Activated naive CD4-positive, alpha-beta T cell treated with anti-CD3 and anti-CD28 coated beads, Interleukin-2, amount 50 U/mL, for 24 hours (primary cell): ENCODE results near the gene RUVBL2.
A peak's percentile ranks its signal among the peaks of the same experiment; 100 is the strongest.

Source experiments
- H3K27ac Mint-ChIP-seq: one replicate; pipeline ENCODE4 v1.8.0; 2021; ENCODE audit warnings: mild to moderate bottlenecking, mixed read lengths
- H3K27me3 Mint-ChIP-seq: one replicate; pipeline ENCODE4 v1.8.0; 2021; ENCODE audit warnings: mixed read lengths
- H3K36me3 Mint-ChIP-seq: one replicate; pipeline ENCODE4 v1.8.0; 2021; ENCODE audit warnings: mixed read lengths
- H3K4me1 Mint-ChIP-seq: one replicate; pipeline ENCODE4 v1.8.0; 2021; ENCODE audit warnings: mixed read lengths
- H3K4me3 Mint-ChIP-seq: one replicate; pipeline ENCODE4 v1.8.0; 2021; ENCODE audit warnings: mild to moderate bottlenecking, mixed read lengths
- H3K9me3 Mint-ChIP-seq: one replicate; pipeline ENCODE4 v1.8.0; 2021; ENCODE audit warnings: mixed read lengths

Gene RUVBL2

DNA sequence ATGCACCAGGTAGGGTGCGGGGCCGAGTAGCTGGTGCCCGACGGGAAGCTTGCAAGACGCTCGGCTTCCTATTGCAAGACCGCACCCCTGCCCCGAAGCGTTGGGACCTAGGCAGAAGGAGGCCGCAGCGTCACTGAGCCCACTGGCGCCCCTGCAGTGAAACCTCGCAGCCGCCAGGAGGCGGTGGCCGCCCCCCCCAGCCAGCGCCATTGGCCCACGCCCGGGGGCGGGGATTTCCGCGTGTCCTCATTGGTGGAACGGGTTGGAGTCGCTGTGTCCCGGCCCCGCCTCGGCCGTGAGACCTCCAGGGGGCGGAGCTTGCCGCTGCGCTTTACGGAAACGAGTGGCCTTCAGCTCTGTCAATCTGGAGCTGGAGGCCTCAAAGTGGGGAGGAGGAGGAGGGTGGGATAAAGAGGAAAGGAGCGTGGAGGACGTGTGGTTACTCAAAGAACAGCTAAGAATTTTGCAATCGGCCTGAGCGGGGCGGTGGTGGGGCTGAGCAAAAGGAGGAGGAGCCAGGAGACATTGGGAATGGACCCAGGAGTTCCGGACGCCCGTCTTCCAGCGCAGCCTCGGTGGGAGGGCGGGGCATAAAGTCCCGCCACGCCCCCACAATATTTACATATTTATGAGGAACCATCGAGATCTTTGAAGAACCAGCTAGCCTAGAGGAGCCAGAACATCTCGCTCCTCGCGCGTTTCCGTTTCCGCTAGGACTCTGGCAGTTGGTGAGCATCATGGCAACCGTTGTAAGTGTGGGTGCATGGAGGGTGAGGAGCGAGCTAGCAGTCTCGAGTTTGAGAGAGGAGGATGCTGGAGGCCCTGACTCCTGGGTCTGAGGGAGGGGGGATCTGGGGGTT is at the start of gene RUVBL2, which contains the start of gene GYS1:
Gene RUVBL2 (plus strand): TSS at position 713 of the 860 bp plus-strand sequence. CDS start 25 bp downstream, at position 738.
Gene GYS1 (minus strand): TSS at position 135 of the 860 bp plus-strand sequence. CDS start 197 bp downstream, outside the sequence.
- Mint-ChIP-seq H3K27ac (peak within 1 kb of the TSS; percentile 98), H3K4me1 (peaks cover 50% of the 10 kb centered on the region), H3K27me3 (no peaks in the 10 kb centered on the region), H3K4me3 (peak within 1 kb of the TSS; percentile 98), H3K9me3 (no peaks in the 10 kb centered on the region), H3K36me3 (peaks cover 10% of the 10 kb centered on the region)

DNA sequence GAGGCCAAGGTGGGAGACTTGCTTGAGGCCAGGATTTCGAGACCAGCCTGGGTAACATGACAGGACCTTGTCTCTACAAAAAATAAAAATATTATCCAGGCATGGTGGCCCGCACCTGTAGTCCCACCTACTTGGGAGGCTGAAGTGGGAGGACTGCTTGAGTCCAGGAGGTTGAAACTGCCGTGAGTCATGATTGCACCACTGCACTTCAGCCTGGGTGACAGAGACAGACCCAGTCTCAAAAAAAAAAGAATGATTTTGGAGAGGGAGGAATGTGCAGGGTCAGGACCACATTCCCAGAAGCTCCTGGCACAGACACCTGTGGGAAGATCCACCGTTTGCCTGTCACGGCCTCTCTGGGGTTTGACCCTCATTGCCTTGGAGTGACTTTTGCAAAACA is 48.3 kb upstream of the RUVBL2 start:
- no peaks in the 10 kb centered on the region for H3K27me3 Mint-ChIP-seq
- no peaks in the 10 kb centered on the region for H3K9me3 Mint-ChIP-seq
- no peaks in the 10 kb centered on the region for H3K4me1 Mint-ChIP-seq
- no peak overlapping the region for H3K4me3 Mint-ChIP-seq
- H3K36me3 Mint-ChIP-seq, result peaks cover 2% of the 10 kb centered on the region
- no peak overlapping the region for H3K27ac Mint-ChIP-seq

DNA sequence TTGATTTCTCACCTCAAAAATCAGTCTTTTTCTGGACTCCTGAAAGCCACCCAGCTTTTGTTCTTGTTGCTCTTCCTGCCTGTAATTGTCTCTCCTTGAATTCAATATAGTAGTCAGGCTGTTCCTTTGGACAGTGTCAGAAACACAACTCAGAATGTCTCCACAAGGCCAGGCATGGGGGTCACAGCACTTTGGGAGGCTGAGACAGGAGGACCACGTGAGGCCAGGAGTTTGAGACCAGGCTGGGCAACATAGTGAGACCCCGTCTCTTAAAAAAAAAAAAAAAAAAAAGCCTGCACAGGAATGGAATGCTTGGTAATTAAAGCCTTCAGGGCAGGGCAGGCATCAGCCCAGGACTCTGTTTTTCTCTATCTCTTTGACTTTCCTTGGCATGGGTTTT is 47.9 kb upstream of the RUVBL2 start:
- Mint-ChIP-seq H3K27me3 (no peaks in the 10 kb centered on the region), H3K27ac (no peak overlapping the region), H3K9me3 (no peaks in the 10 kb centered on the region), H3K4me3 (no peak overlapping the region), H3K4me1 (no peaks in the 10 kb centered on the region), H3K36me3 (no peaks in the 10 kb centered on the region)

DNA sequence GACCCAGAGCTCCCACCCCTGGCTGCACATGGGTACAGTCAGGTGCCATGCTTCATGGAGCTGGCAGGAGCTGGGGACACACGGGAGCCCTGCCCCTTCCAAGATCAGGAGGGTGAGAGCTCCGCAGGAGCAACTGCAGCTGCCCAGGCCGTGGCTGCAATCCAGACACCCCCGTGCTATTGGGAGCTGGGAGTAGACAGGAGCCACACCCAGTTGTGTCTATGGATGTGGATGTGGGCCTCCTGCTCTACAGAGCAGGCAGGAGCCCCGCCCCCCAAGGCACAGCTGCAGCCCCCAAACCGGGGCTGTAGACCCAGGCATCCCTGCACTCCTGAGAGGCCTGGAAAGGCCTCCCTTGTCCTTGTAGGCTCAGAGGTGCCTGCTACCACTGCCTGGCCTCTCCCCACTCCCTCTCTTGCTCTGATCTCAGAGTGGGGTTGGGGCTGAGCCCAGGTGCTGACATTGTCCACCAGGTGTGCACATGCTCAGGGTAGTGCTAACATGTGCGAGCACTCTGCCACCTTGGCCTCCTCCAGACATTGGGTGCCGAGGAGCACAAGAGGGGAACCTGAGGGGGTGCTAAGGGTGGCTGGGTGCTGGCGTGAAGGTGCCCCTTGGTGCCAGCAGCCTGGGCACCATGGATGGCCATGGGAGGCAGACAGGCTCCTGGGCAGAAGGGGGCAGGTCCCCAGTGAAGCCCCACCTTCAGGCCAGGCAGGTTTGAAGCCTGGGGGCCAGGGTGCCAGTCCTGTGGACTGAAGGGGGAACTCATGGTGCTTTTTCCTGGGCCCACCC is 47.0 kb upstream of the RUVBL2 start:
- Mint-ChIP-seq H3K36me3 (no peaks in the 10 kb centered on the region), H3K4me3 (no peak overlapping the region), H3K27ac (no peak overlapping the region), H3K4me1 (no peaks in the 10 kb centered on the region), H3K27me3 (no peaks in the 10 kb centered on the region), H3K9me3 (no peaks in the 10 kb centered on the region)

DNA sequence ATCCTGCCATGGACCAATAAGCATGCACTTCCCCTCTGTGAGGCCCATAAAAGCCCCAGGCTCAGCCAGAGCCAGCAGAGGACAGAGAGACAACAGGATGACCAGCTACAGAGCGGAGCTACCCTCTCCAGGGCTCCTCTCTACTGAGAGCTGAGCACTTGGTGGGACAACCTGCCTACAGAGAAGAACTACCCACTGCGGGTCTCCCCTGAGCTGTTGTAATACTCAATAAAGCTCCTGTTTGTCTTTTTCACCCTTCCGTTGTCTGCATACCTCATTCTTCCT is 46.5 kb upstream of the RUVBL2 start:
- H3K27me3 Mint-ChIP-seq, result no peaks in the 10 kb centered on the region
- no peak overlapping the region for H3K27ac Mint-ChIP-seq
- no peaks in the 10 kb centered on the region for H3K36me3 Mint-ChIP-seq
- no peaks in the 10 kb centered on the region for H3K4me1 Mint-ChIP-seq
- H3K4me3 Mint-ChIP-seq, result no peak overlapping the region
- H3K9me3 Mint-ChIP-seq, result no peaks in the 10 kb centered on the region

DNA sequence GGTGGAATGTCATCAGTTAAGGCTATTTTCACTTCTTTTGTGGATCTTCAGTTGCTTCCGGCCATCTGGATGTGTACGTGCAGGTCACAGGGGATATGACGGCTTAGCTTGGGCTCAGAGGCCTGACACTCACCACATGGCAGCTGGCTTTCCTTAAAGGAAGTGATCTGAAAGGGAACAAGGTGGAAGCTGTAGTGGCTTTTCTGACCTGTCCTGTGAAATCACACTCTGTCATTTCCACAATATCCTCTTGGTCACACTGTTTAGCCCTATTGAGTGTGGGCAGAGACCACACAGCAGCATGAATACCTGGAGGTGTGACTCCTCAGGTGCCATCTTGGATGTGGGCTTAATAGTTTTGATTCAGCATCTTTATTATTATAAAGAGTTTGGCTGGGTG is 43.5 kb upstream of the RUVBL2 start:
- Mint-ChIP-seq H3K4me3 (no peak overlapping the region), H3K9me3 (no peaks in the 10 kb centered on the region), H3K36me3 (peaks cover 1% of the 10 kb centered on the region), H3K27me3 (no peaks in the 10 kb centered on the region), H3K27ac (no peak overlapping the region), H3K4me1 (peaks cover 5% of the 10 kb centered on the region)

DNA sequence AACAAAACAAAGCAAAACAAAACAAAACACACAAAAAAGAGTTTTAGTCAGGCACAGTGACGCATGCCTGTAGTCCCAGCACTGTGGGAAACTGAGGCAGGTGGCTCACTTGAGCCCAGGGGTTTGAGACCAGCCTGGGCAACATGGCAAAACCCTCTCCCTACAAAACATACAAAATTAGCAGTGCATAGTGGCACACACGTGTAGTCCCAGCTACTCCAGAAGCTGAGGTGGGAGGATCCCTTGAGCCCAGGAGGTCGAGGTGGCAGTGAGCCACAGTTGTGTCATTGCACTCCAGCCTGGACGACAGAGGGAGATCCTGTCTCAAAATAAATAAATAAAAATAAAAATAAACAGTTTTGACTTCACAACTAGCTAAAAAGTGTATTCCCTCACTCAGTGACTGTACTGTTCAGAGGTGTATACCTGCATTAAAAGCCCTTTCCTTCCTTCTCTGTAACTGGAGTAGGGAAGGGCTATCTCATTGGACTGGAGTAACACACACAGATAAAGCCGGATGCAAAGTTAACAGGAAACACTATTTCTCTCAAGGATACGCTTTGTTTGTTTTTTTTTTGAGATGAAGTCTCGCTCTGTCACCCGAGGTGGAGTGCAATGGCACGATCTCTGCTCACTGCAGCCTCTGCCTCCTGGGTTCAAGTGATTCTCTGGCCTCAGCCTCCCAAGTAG is 42.7 kb upstream of the RUVBL2 start:
- Mint-ChIP-seq H3K4me1 (peaks cover 12% of the 10 kb centered on the region), H3K27me3 (no peaks in the 10 kb centered on the region), H3K4me3 (no peak overlapping the region), H3K27ac (no peak overlapping the region), H3K36me3 (peaks cover 1% of the 10 kb centered on the region), H3K9me3 (no peaks in the 10 kb centered on the region)

DNA sequence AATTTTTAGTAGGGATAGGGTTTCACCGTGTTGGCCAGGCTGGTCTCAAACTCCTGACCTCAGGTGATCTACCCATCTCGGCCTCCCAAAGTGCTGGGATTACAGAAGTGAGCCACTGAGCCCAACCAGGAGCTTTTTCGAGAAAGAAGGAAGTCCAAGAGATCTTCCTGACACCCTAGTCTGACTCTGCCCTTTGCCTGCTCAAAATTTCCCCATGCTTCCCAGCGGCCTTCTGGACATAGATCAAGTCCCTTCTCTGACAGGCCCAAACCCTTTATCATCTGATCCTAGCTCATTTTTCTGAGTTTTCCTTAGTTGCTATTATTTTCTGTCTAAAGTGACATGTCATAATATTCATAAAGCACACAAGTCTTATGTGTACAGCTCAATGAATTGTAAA is 40.5 kb upstream of the RUVBL2 start:
- peaks cover 27% of the 10 kb centered on the region for H3K4me1 Mint-ChIP-seq
- no peak overlapping the region for H3K4me3 Mint-ChIP-seq
- H3K27me3 Mint-ChIP-seq, result no peaks in the 10 kb centered on the region
- H3K36me3 Mint-ChIP-seq, result peaks cover 5% of the 10 kb centered on the region
- H3K27ac Mint-ChIP-seq, result no peak overlapping the region
- H3K9me3 Mint-ChIP-seq, result no peaks in the 10 kb centered on the region

DNA sequence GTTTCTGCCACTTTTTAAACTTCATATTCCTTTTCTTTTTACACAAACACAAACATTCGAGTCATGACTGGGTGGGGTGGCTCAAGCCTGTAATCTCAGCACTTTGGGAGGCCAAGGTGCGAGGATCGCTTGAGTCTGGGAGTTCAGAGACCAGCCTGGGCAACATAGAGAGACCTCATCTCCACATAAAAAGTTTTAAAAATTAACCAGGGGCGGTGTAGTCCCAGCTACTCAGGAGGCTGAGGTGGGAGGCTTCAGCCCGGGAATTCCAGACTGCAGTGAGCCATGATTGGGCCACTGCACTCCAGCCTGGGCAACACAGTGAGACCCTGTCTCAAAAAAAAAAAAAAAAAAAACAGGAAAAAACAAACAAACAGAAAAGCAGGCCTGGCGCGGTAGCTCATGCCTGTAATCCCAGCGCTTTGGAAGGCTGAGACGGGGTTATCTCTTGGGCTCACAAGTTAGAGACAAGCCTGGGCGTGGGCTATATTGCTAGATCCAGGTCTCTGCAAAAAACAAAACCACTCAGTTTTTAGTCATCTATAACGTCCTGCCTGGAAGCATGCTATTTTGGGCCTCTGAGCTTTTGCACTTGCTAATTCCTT is 39.6 kb upstream of the RUVBL2 start:
- Mint-ChIP-seq H3K27ac (peak overlapping the region; percentile 97), H3K36me3 (peaks cover 5% of the 10 kb centered on the region), H3K4me1 (peaks cover 32% of the 10 kb centered on the region), H3K4me3 (peak overlapping the region; percentile 95), H3K9me3 (no peaks in the 10 kb centered on the region), H3K27me3 (no peaks in the 10 kb centered on the region)

DNA sequence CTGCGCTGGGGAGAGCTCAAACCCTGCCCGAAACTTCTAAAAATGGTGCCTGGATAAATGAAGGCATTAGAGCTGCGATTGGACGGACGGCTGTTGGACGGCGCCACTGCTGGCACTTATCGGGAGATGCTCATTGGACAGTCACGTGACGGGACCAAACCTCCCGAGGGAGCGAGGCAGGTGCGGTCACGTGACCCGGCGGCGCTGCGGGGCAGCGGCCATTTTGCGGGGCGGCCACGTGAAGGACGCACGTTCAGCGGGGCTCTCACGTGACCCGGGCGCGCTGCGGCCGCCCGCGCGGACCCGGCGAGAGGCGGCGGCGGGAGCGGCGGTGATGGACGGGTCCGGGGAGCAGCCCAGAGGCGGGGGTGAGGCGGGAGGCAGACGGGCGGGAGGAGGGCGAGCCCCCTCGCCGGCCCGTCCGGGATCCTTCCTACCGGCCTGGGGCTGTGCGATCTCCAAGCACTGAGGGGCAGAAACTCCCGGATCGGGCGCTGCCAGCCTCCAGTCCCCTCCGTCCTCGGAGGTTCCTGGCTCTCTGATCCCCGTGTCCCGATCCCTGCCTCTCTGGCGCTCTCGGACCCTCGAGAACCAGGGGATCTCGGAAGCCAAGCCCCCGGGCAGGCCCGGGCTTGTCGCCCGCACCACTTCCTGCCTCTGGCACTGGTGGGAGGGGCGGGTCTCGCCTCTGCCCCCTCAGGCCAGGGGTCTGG is 38.9 kb upstream of the RUVBL2 start, which contains the start of gene BAX:
Gene BAX (plus strand): TSS at position 281 of the 713 bp plus-strand sequence. CDS start 54 bp downstream, at position 335.
- Mint-ChIP-seq H3K27ac (peak within 1 kb of the TSS; percentile 97), H3K4me1 (peaks cover 32% of the 10 kb centered on the region), H3K36me3 (peaks cover 5% of the 10 kb centered on the region), H3K4me3 (peak within 1 kb of the TSS; percentile 95), H3K9me3 (no peaks in the 10 kb centered on the region), H3K27me3 (no peaks in the 10 kb centered on the region)

DNA sequence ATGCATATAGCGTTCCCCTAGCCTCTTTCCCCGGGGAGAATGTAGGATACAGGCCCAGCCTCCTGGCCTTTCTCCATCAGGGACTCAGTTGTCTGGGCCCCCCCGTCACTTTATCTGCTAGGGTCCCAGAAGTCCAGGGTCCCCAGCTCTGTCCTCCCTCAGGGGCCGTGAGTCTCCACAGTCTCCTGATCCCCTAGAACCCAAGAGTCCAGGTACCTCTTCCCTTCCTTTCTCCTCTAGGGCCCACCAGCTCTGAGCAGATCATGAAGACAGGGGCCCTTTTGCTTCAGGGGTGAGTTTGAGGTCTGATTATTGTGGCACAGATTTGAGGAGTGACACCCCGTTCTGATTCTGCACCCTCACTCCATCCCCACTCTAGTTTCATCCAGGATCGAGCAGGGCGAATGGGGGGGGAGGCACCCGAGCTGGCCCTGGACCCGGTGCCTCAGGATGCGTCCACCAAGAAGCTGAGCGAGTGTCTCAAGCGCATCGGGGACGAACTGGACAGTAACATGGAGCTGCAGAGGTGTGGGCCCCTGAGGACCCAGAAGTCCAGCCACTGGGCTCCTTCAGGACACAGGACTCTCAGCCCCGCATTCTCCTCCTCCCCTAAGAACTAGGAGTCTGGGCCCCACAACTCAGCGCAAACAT is 38.3 kb upstream of the RUVBL2 start:
- Mint-ChIP-seq H3K4me1 (peaks cover 32% of the 10 kb centered on the region), H3K9me3 (no peaks in the 10 kb centered on the region), H3K27ac (peak overlapping the region; percentile 86), H3K27me3 (no peaks in the 10 kb centered on the region), H3K36me3 (peaks cover 5% of the 10 kb centered on the region), H3K4me3 (peak overlapping the region; percentile 92)

DNA sequence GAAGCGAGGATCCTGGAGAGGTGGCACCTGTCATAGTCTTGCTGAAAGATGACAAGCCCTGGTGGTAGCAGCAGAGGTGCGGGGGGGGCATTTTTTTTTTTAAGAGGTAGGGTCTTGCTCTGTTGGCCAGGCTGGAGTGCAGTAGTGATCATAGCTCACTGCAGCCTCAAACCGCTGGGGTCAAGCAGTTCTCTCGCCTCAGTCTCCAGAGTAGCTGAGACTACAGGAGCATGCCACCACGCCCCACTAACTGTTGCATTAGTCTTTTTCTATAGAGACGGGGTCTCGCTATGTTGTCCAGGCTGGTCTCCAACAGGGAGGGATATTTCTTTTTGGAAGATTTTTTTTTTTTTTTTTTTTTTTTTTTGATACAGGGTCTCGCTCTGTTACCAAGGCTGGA is 35.7 kb upstream of the RUVBL2 start:
- no peaks in the 10 kb centered on the region for H3K27me3 Mint-ChIP-seq
- H3K4me3 Mint-ChIP-seq, result no peak overlapping the region
- H3K27ac Mint-ChIP-seq, result no peak overlapping the region
- H3K4me1 Mint-ChIP-seq, result peaks cover 52% of the 10 kb centered on the region
- H3K36me3 Mint-ChIP-seq, result peaks cover 7% of the 10 kb centered on the region
- no peaks in the 10 kb centered on the region for H3K9me3 Mint-ChIP-seq

DNA sequence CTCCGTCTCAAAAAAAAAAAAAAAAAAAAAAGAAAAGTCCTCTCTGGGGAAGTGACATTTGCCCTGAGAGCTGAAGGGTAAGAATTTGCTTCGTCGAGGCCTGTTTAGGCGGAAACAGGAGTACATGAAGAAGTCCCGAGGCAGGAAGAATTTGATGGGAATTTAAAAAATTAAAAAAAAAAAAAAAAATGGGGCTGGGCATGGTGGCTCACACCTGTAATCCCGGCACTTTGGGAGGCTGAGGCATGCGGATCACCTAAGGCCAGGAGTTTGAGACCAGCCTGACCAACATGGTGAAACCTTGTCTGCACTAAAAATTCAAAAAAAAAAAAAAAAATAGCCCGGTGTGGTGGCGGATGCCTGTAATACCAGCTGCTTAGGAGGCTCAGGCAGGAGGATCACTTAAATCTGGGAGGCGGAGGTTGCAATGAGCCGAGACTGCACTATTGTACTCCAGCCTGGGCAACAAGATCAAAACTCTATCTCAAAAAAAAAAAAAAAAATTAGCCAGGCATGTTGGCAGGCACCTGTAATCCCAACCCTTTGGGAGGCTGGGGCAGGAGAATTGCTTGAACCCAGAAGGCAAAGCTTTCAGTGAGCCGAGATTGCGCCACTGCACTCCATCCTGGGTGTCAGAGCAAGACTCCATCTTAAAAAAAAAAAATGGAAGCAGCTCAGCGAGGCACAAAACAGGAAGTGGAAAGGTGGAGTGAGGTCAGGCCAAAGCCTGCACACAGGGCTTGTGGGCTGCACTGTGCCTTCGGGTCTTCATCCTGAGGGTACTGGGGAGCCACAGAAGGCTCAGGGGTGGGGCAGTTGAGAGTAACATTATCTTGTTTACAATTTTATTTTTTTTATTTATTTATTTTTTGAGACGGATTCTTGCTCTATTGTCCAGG is 34.1 kb upstream of the RUVBL2 start:
- Mint-ChIP-seq H3K36me3 (peaks cover 6% of the 10 kb centered on the region), H3K4me1 (peaks cover 64% of the 10 kb centered on the region), H3K4me3 (no peak overlapping the region), H3K27me3 (no peaks in the 10 kb centered on the region), H3K27ac (no peak overlapping the region), H3K9me3 (no peaks in the 10 kb centered on the region)
